Measurements from ENCODE around the gene PCDHGB1.

Gene PCDHGB1

DNA sequence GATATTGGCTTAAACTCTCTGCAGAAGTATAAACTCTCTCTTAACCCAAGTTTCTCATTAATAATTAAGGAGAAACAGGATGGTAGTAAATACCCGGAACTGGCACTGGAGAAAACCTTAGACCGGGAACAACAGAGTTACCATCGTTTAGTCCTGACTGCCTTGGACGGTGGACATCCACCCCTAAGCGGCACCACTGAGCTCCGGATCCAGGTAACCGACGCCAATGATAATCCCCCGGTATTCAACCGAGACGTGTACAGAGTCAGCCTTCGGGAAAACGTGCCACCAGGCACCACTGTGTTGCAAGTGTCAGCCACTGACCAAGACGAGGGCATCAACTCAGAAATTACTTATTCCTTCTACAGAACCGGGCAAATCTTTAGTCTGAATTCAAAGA lies 48.7 kb downstream of the PCDHGB1 start:
- no peak overlapping the region for H3K27ac ChIP-seq (ENCODE audit: low read length)
- H3K9ac ChIP-seq (ENCODE audit: low read length), result no peak overlapping the region
- no peaks in the 10 kb centered on the region for H3K36me3 ChIP-seq (replicated peaks; ENCODE audit: low read depth, low read length)
- H3K4me3 ChIP-seq (ENCODE audit: low read length), result no peak overlapping the region
- no peaks in the 10 kb centered on the region for H3K4me1 ChIP-seq (ENCODE audit: low read length)
- no peaks in the 10 kb centered on the region for H4K20me1 ChIP-seq (ENCODE audit: insufficient read depth, low read length)
- H3K4me2 ChIP-seq (ENCODE audit: low read length), result no peak overlapping the region
- no peak overlapping the region for H2AFZ ChIP-seq (ENCODE audit: low read depth, low read length)
- no peaks in the 10 kb centered on the region for H3K9me3 ChIP-seq (ENCODE audit: insufficient read depth, low read length)
- no peak for TF ChIP-seq EZH2phosphoT487 (IDR thresholded peaks at IDR 0.05; ENCODE audit: low read depth)
- TF ChIP-seq CTCF (IDR thresholded peaks at IDR 0.05; ENCODE audit: low read depth, low read length), result no peak
- no peaks in the 10 kb centered on the region for H3K27me3 ChIP-seq (ENCODE audit: low read depth, low read length)
- H3K79me2 ChIP-seq (ENCODE audit: low read length), result no peaks in the 10 kb centered on the region

- Histone ChIP-seq H3K4me3 (ENCODE audit: low read length) (no peak overlapping the region), H3K79me2 (ENCODE audit: low read length) (no peaks in the 10 kb centered on the region)
Observed at GRCh38 chr5:141399555-141400258, 49.8 kb downstream of the PCDHGB1 start.

More at GRCh38 chr5:141399555-141400258, 49.8 kb downstream of the PCDHGB1 start:
- TF ChIP-seq EZH2phosphoT487 (IDR thresholded peaks at IDR 0.05; ENCODE audit: low read depth) (no peak), CTCF (IDR thresholded peaks at IDR 0.05; ENCODE audit: low read depth, low read length) (no peak)
- Histone ChIP-seq H3K9me3 (ENCODE audit: insufficient read depth, low read length) (no peaks in the 10 kb centered on the region), H4K20me1 (ENCODE audit: insufficient read depth, low read length) (no peaks in the 10 kb centered on the region), H3K36me3 (replicated peaks; ENCODE audit: low read depth, low read length) (no peaks in the 10 kb centered on the region), H2AFZ (ENCODE audit: low read depth, low read length) (no peak overlapping the region), H3K9ac (ENCODE audit: low read length) (no peak overlapping the region), H3K27me3 (ENCODE audit: low read depth, low read length) (no peaks in the 10 kb centered on the region), H3K4me1 (ENCODE audit: low read length) (no peaks in the 10 kb centered on the region), H3K4me2 (ENCODE audit: low read length) (no peak overlapping the region), H3K27ac (ENCODE audit: low read length) (no peak overlapping the region)

All from OCI-LY3 (cell line).